NCI-H345 (cell line): ENCODE data around the gene PARP3.
"Not testable (repeated sequence)": the region's sequence is repeated elsewhere in the genome, so short reads cannot be mapped to it uniquely, and the experiment has no call there.

Experiments used
- DNase-seq: peaks from one replicate; lab custom pipeline; 2025; lab: John Stamatoyannopoulos, UW

PARP3 gene

DNA sequence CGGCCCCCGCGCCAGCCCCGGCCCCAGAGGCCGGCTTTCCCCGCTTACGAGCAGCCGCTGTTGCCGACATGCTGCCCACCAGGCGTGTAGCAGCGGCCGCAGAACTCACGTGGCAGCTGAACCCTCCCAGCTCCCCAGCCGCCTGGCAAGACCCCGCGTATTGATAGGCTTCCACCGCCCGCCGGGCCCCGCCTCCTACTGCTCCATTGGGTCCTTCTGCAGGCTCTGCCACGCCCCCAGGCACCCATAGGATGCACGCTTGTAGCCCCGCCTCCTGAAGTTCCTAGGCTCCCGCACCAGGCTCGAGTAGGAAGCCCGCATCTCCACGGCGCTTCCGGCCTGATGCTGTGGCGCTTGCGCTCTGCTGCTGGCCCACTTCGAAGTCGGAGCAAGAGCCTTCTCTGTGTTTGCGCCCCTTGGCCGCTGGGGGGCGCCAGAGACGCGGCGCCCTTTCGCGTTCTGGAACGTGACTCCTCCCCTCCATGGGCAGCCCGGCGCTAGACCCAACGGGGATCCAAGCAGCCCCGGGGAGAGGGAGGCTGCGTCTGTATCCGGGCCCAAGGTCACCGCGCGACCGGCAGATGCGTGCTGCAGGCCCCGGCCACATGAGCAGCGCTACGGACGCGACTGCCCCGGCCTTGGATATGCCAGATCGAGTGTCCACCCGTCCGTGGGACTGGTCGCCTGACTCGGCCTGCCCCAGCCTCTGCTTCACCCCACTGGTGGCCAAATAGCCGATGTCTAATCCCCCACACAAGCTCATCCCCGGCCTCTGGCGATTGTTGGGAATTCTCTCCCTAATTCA, at the start of gene PARP3, which contains the start of gene RRP9:
TSS of gene PARP3 (plus strand) at position 566 of the 805 bp plus-strand sequence. CDS start 993 bp downstream, outside the sequence.
TSS of gene RRP9 (minus strand) at position 107 of the 805 bp plus-strand sequence. CDS start at position 70, 37 bp downstream.
- DNase-seq: peak; percentile 99

DNA sequence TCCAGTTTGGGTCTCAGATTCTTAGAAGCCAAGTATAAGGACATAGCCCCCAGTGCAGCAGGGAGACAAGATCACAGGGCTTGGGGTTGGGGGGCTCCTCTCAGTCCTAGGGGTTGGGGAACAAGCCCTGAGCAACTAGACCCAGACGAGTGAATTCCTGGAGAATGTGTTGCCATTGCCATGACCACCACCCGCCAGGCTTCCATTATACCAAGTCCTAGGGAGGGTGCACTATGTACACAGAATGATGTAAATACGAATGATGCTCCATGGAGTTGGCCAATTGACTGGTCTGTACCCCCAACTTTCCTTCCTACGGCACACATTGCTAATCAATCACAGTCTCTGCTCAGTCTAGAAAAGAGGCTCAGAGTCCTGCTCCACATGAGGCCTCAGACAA, 47.8 kb upstream of the PARP3 start:
- DNase-seq: no peak

DNA sequence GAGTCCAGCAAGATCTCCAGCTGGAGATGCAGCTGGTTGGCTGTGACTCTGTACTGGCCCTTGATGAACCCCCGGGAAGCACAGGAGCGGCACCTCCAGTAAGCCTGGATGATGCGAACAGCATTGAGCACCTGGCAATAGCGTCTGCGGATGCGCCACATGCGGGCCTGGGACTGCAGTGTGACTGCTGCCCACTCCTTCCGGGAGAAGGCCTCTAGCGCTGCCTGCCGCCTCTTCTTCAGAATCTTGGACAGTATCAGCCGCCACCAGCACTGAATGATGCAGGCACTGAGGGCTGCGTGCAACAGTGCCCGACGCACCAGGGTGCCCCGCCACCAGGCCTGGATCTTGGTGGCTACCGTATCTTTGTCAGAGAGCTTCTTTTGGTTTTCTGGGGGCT, 47.2 kb upstream of the PARP3 start:
- DNase-seq: no peak

DNA sequence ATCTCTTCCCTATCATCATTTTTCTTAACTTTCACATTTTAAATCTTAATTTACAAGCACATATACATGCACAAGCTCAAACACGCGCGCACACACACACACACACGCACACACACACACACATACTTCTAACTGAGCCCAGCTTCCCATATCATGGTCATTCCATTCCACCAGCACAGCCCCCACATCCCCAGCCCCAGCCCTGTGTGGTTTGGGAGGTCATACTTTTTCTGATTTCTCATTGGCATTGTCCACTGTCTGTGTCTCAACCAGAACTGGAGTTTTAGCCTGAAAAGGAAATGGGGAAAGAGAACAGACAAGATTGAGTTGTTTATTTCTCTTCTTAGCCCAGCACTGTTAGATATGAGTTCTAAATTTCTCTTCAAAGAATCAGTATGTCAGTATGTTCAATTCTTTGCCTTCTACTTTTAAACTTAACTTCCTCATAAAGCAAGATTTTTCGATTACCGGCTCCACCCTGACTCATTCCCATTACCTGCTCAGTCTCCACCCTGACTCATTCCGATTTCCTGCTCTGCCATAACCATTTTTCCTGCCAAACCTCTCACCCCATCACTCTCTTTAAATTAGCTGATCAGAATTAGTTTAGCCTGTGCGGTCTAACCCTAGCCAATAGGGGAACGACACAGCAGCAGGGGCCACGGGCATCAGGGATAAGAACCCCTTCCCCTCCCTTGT, 45.4 kb upstream of the PARP3 start:
- DNase-seq: no peak

DNA sequence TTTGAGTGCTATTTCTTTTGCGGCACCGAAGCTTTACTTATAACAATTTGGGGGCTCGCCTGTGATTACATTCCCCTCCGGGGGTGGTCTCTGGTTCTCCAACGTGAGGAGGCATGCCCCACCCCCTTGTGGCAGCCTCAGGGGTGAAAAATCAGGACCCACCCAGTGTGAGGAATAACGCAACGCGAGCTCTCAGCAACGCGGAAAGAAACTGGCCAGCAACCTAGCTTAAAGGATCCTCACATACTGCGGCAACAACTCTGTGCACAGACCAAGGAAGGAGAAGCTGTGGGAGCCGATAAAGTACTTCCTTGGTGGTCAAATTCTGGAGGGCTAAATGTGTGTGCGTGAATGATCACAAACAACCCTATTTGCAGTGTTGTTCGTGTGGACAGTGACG, 44.8 kb upstream of the PARP3 start:
- DNase-seq: no peak

DNA sequence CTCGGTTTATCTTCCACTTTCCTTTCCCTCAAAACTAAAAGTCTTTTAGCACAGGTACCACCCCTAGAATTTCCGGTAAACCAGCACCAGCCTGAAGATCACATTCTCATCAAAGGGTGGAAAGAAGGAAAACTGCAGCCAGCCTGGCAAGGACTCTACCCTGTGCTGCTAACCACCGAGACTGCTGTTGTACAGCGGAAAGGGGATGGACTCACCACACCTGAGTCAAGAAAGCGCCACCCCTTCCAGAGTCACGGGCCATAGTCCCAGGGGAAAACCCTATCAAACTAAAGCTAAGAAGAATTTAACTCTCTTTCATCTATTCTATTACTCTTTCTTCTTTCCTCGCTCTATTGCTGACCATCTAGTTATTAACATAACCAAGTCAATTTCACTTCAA, 42.1 kb upstream of the PARP3 start:
- DNase-seq: not testable (repeated sequence)

DNA sequence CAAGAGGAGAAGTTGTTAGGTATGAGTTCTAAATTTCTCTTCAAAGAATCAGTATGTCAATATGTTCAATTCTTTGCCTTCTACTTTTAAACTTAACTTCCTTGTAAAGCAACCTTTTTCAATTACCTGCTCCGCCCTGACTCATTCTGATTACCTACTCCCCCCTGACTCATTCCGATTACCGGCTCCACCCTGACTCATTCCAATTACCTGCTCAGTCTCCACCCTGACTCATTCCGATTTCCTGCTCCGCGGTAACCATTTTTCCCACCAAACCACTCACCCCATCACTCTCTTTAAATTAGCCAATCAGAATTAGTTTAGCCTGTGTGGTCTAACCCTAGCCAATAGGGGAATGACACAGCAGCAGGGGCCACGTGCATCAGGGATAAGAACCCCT, 39.8 kb upstream of the PARP3 start:
- not testable (repeated sequence) for DNase-seq

DNA sequence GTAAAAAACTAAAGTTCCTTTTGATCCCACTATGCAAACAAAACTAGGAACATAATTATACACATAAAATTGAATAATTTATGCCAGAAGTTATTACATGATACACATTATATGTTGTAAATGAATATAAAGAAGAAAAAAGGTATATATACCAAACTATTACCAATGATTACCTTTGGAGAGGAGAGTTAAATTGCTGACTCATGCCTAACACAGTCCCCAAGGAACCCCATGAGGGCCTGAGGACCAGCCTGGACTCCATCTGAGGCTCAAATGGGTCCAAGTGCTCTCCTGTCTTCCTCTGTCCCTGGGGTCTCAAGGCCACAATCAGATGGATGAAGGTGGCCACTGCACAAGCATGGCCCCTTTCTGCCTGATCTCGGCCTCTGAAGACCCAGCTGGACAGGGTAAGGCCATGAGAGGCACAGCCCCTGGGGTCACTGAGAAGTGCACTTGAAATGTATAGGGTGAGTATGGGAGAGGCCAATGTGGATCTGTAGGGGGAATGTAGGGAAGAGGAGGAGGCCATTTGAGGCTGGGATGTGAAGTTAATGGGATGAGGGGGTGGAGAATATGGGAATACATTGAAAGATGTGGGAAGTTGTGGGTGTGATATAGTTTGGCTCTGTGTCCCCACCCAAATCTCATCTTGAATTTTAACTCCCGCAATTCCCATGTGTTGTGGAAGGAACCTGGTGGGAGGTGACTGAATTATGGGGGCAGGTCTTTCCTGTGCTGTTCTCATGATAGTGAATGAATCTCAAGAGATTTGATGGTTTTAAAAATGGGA, 37.9 kb upstream of the PARP3 start:
- no peak for DNase-seq

DNA sequence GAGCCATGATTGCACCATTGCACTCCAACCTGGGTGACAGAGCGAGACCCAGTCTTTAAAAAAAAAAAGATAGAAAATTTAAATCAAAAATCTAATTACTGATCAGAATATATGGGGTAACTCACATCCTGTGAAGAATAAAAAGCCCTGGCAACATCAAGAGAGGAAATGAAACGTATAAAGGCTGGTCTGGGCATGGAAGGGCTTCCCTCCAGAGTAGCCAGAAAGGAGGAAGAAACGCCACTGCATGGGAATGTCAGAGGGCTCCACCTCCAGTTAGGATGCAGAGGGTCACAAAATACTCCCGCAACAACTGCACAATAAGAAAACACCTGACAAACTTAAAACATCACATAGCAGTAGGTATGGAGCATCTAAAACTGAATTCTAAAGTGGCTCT, 34.1 kb upstream of the PARP3 start:
- DNase-seq: no peak

DNA sequence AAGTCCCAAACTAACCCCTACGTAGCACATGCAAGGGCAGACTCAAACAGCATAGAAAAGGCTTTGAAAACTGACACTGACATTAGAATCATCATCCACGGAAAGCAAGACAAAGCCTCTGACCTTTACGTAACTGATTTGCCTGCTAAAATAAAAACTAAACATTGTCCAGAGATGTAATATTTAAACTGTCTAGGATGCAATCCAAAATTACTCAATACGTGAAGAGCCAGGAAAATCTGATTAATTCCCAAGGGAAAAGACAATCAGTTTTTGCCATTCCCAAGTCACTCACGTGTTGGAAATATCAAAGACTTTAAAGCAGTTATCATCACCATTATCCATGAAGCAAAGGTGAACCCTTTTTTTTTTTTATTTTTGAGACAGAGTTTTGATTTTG, 25.7 kb upstream of the PARP3 start:
- DNase-seq: no peak

DNA sequence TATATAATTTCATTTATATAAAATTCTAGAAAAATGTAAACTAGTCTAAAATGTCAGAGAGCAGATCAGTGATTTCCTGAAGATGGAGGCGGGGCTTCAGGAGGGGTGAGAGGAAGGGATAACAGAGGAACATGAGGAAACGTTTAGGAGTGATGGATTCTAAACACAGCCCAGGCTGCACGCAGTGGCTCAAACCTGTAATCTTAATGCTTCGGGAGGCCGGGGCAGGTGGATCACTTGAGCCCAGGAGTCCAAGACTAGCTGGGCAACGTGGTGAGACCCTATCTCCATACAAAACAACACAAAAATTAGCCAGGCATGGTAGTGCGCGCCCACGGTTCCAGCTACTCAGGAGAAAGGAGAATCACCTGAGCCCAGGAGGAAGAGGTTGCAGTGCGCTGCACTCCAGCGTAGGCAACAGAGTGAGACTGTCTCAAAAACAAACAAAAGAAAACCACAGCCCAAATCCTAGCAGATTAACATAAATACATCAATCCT, 21.0 kb upstream of the PARP3 start:
- no peak for DNase-seq

DNA sequence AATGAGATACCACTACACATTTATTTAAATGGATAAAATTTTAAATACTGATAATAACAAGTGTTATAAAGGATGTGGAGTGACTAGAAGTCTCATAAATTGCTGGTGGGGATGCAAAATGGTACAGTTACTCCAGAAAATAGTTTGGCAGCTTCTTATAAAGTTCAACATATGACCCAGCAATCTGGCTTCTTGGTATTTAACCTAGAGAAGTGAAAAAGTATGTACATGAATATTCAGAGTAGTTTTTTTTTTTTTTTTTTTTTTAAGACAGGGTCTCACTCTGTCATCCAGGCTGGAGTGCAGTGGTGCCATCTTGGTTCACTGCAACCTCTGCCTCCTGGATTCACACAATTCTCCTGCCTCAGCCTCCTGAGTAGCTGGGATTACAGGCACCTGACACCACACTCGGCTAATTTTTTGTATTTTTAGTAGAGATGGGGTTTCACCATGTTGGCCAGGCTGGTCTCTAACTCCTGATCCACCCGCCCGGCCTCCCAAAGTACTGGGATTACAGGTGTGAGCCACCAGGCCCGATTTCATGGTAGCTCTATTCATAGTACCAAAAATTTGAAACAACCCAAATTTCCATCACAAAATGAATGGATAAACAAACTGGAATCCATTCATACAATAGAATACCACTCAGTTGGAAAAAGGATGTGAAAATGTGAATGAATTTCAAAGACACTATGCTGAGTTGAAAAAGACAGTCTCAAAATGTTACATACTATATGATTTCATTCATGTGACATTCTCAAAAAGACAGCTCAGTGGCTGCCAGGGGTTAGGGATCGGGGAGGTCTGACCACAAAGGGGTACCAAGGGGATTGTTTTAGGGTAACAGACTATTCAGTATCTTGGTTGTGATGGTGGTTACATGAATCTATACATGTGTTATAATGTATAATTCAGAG, 14.8 kb upstream of the PARP3 start:
- no peak for DNase-seq

DNA sequence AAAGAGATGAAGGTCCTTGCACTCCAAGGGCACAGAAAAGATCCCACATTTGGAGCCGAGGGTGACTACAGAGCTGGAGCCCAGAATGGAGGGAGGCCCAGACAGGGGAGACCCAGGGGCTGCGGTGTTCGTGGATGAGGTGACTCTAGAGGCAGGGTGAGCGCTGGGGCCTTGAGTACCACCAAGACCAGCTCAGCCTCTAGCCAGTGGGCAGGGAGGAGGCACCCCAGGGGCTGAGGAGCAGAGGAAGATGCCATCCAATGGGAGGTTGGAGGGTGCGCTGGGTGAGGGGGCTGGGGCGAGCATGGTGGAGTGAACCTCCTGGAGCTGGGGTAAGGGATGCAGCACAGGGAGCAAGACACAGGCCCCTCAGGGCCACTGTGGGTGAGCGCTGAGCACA, 13.7 kb upstream of the PARP3 start:
- no peak for DNase-seq

DNA sequence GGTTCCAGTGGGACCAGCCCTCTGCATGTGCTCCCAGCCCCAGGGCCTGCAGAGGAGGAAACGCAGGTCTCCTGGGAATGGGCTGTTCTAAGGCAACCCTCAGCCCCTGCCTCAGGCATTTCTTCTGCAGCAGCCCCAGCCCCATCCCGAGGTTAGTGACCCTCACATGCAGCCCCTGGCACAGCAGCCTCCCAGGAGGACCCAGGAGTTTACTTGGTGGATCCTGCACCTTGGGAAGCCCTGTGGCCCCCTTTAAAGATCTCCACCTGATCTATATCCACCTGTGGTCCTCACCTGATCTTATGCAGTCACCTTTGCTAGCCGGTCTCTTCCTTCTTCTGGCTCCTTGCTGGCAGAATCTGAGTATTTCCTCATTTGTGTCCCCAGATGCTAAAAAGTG, 13.2 kb upstream of the PARP3 start:
- not testable (repeated sequence) for DNase-seq

DNA sequence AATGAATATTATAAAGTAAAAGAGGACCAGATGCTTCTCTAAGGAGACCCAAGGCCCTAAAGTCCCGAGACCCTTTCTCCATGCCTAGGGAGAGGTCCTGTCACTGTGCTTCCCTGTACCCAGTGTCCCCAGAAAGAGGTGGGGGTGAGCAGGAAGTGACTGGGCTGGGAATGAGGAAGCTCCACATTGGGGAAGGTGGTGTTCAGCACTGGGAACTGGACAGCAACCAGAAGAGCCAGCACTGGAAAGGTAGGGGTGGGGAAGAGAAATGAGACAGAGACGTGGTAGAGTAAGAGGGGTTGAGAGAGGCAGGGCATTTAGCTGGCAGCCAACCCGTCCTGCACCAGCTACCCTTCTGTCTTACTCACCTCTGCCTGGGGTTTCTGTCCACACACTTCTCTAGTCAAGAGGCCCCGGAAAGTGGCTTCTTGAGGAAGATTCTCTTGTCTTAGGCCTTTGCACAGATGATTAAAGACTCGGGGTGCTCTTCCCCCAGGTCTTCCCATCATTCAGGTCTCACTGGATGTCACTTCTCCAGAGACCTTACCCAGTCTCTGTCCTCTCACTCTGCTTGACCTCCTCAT, 12.7 kb upstream of the PARP3 start:
- DNase-seq: no peak

DNA sequence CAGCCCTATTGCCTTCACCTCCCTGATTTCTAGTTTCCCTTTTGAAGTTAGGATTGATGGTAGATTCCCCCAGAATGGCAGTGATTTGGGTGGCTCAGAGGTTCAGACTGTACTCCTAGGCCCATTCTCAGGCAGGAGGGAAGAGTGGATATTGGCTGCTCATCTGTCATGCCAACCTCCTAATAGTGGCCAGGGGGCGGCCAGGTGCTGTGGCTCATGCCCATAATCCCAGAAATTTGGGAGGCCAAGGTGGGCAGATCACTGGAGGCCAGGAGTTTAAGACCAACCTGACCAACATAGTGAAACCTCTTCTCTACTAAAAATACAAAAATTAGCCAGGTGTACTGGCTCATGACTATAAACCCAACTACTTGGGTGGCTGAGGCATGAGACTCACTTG, 11.7 kb upstream of the PARP3 start:
- no peak for DNase-seq

DNA sequence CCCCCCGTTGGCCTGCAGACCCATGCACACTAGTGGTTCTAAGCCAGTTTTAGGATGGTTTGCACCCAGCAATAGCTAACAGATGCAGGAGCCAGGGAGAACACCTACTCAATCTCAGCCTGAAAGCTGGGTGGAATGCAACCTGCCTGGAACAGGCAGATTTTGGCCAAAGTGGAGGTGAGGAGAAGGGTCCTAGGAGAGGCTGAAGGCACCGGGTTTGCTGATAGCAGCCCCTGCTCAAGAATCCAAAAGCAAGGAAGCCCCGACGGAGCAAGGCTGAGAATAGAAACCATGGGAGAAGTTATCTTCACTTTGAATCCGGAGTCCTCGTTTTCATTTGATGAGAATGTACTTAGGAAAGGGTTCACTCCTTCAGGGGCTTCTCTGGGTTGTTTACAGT, 10.4 kb upstream of the PARP3 start:
- no peak for DNase-seq

DNA sequence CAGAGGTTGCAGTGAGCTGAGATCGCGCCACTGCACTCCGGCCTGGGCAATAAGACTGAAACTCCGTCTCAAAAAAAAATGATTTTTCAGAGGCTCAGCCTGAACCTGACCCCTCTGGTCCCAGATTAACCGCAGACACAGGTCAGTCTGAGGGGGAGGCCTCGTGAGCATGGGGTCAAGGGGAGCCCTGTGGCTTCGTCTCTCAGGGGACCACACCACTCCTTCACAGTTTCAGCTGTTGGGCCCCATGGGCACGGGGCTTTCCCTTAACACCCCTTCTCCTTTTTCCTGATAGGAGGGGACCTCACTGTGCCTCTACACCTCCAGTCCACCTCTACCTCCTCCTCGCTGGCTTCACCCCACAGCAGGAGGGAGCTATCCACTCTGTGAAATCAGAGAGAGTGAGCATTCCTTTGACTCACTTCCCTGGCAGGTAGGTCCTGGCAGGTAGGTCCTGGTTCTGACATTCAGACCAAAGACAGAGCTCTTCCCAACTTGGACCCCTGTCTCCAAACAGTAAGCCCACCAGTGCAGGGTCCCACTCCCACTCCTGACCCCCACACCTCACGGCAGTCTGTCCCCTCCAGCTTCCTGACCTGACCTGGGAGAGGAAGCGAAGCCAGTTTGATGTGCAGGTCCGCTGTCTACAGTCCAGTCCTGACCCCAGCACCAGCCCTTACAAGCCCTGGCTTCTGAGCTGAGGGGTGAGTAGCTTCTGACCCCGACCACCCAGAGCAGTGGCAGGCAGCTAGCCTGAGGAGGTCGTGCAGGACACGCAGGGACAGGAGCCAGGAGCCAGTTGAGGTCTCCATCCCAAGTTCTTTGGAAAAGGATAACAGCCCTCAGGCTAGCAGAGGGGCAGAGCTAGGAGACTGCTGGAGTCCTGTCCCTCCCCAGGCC, 9.4 kb upstream of the PARP3 start:
- no peak for DNase-seq

DNA sequence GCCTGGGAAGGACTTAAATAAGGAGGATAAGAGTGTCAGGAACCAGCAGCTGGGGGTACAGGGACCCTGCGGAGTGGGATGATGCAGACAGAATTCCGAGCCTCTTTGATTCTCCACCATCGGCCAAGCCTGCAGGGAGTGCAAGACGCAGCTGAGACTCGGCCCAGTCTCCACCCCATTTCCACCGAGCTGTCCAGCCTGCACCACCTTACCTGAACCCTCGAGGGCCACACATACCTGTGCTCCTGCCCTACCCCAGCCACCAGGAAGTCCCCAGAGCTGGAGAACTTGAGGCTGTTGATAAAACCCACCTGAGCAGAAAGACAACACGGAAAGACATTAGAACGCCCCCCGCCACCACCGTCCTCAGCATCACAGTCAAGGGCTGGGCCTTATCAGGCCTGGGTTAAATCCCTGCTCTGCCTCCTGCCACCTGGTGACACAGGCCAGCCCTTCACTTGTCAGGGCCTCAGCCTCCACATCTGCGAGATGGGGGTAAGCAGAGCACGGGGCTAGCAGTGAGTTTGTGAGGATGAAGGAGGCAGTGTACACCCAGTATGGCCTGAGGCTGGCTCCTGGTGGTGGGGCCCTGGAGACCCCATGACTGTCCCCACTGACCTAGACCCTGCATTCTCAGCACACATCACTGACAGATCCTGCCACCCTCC, 8.6 kb upstream of the PARP3 start:
- DNase-seq: no peak
